GM13976 (cell line): ENCODE measurements around the gene HSFX3.

Experiments
- DNase-seq: peaks from one replicate; pipeline ENCODE4 v3.0.0; 2012; ENCODE audit warnings: low spot score
- in situ Hi-C: fragments of 300-500 bp; cut with MboI; formaldehyde crosslinking; loops from one replicate; pipeline ENCODE4 v1.12.0; 2022; ENCODE audit warnings: low sequenced_read_pairs, mixed read lengths, inconsistent platforms; ENCODE audit not compliant: unreplicated experiment
- TF ChIP-seq, protein P1 (sequence below): IDR thresholded peaks from 2 replicates; pipeline ENCODE4 v1.5.1; 2012; ENCODE audit warnings: borderline replicate concordance, mild to moderate bottlenecking; ENCODE audit not compliant: insufficient read depth; ENCODE audit errors: extremely low read depth, missing control alignments, control extremely low read depth

HSFX3 gene

GRCh38 chrX:149511081-149511480 lies 38.6 kb downstream of the HSFX3 start:
- TF ChIP-seq, protein P1, sequence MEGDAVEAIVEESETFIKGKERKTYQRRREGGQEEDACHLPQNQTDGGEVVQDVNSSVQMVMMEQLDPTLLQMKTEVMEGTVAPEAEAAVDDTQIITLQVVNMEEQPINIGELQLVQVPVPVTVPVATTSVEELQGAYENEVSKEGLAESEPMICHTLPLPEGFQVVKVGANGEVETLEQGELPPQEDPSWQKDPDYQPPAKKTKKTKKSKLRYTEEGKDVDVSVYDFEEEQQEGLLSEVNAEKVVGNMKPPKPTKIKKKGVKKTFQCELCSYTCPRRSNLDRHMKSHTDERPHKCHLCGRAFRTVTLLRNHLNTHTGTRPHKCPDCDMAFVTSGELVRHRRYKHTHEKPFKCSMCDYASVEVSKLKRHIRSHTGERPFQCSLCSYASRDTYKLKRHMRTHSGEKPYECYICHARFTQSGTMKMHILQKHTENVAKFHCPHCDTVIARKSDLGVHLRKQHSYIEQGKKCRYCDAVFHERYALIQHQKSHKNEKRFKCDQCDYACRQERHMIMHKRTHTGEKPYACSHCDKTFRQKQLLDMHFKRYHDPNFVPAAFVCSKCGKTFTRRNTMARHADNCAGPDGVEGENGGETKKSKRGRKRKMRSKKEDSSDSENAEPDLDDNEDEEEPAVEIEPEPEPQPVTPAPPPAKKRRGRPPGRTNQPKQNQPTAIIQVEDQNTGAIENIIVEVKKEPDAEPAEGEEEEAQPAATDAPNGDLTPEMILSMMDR: no peak
- in situ Hi-C loops: loop anchor here (25.0 kb wide), 1 partner anchor 126 kb away; the partner anchor contains the start of gene TMEM185A
- DNase-seq: no peak

DNA sequence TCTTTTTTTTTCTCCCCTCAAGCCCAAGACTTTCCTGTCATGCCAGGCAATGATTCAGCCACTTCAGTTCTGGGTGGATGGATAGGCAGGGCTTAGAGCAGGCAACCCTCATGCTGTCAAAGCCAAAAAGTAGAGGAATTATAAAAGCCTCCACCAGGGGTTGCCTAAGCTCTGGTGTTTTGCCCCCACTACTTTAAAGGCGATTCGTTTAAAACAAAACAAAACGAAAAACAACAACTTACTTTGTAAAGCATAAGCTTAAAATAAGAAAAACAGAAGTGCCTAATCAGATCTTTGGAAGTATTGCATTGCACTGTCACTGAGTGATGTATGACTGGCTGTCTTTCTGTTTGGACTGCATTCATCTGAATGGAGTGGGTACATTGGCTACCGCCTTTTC lies 39.3 kb downstream of the HSFX3 start:
- DNase-seq: no peak
- in situ Hi-C loops: loop anchor here (25.0 kb wide), 1 partner anchor 127 kb away; the partner anchor contains the start of gene TMEM185A
- TF ChIP-seq, protein P1: no peak

GRCh38 chrX:149508467-149508866 lies 41.3 kb downstream of the HSFX3 start:
- TF ChIP-seq, protein P1: no peak
- in situ Hi-C loops: loop anchor here (25.0 kb wide), 1 partner anchor 129 kb away; the partner anchor contains the start of gene TMEM185A
- DNase-seq: no peak

DNA sequence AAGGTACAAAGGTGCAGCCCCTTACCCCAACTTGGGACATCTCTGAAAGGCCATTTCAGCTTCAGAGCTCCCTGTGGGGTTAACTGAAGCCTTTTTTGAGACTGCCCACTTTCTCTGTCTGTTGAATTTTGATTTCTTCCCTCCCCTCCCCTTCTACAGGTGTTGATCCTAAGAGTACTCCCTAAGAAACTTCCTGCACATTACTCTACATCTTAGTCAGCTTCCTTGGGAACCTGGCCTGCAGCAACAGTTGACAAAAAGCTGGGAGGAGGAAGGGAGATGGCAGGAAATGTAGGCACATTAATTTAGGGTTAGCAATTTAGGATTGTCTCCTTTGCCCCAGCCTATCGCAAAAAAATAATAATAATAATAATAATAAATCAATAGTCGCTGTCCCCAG lies 43.4 kb downstream of the HSFX3 start:
- TF ChIP-seq, protein P1: no peak
- DNase-seq: no peak
- in situ Hi-C loops: loop anchor here (25.0 kb wide), 1 partner anchor 131 kb away; the partner anchor contains the start of gene TMEM185A

DNA sequence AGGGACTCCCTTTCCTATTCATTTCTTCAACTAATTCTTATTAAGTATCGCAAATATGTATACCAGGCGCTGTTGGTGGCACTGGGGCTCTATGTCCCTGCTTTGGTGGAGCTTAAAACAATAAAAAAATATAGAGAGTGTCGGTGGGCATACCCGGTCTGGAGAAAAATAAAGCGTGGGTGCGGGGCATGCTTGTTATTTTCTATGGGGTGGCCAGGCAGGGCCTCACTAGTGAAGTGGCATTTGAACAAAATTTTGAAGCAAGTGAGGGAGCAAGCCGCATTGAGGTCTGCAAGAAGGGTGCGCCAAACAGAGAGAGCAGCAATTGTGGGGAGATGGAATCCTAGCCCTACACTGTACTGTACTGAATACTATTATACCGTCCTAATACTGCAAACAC lies 44.1 kb downstream of the HSFX3 start:
- no peak for DNase-seq
- in situ Hi-C loops: loop anchor here (25.0 kb wide), 1 partner anchor 132 kb away; the partner anchor contains the start of gene TMEM185A
- TF ChIP-seq, protein P1: no peak

DNA sequence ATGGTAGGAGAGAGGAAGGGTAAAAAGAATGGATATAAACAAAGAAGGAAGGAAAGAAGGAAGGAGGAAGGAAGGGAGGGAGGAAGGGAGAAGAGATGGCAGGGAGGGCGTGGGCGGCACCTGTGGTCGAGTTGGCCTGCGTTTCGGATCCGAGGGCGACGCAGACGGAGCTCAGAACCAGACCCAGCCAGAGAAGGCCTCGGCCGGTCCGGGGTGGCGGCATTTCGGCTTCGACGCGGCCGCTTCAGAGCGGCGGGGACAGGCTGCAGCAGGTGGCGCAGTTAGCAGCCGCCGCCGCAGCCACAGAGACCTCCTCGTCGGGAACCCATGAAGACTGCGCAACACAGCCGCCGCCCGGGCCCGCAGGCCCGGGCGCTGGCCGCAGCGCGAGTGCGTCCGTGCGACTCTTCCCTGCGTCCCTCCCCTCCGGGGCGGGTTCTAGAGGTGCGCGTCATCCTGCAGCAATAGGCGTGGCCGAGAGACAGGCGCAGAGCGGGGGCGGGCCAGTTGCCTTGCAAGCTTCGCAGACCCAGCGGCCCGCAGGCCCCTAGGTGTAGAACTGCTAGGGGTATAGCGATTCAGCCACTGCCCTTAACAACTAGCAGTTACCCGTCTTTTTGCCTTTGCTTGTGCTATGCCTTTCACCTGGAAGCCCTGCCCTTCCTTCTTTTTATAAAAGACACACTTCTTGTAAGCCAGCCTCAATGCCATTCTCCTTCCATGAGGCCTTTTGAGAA lies 44.6 kb downstream of the HSFX3 start, which contains the start of gene IDS:
IDS (minus strand) TSS at position 392 of the 737 bp plus-strand sequence; CDS start at position 223, 169 bp downstream.
- DNase-seq: peak; percentile 87
- in situ Hi-C loops: loop anchor here (25.0 kb wide), 1 partner anchor 132 kb away; the partner anchor contains the start of gene TMEM185A
- TF ChIP-seq, protein P1: no peak
